GM18505 (cell line): ENCODE measurements around the gene TCF4.
A peak's percentile ranks its signal among the peaks of the same experiment; 100 is the strongest.

Experiments
- ATAC-seq: cut with Tn5 transposase; IDR thresholded peaks from one replicate; pipeline ENCODE4 v1.9.1; 2021; ENCODE audit not compliant: unreplicated experiment
- POLR2A ChIP-seq: IDR thresholded peaks from 4 replicates; pipeline ENCODE4 v1.6.1; 2011; ENCODE audit warnings: borderline replicate concordance; ENCODE audit not compliant: insufficient read depth, insufficient read length; ENCODE audit errors: extremely low read depth

TCF4 gene

GRCh38 chr18:55227771-55228170, 360.2 kb downstream of the TCF4 start:
- TF ChIP-seq POLR2A = no peak
- ATAC-seq = no peak

GRCh38 chr18:55226044-55226443, 361.9 kb downstream of the TCF4 start:
- TF ChIP-seq POLR2A = no peak
- ATAC-seq = no peak

- no peak for ATAC-seq
- no peak for TF ChIP-seq POLR2A
Measured at GRCh38 chr18:55224086-55224625, 363.8 kb downstream of the TCF4 start.

- no peak for ATAC-seq
- TF ChIP-seq POLR2A = no peak
Measured at GRCh38 chr18:55221622-55222021, 366.4 kb downstream of the TCF4 start.

GRCh38 chr18:55220523-55220922, 367.5 kb downstream of the TCF4 start:
- peak; percentile 70 for ATAC-seq
- no peak for TF ChIP-seq POLR2A

GRCh38 chr18:55219823-55220222, 368.2 kb downstream of the TCF4 start:
- ATAC-seq = no peak

GRCh38 chr18:55219059-55219458, 368.9 kb downstream of the TCF4 start:
- no peak for ATAC-seq
- TF ChIP-seq POLR2A = no peak

More at GRCh38 chr18:55219823-55220222, 368.2 kb downstream of the TCF4 start:
- TF ChIP-seq POLR2A = no peak

GRCh38 chr18:55214969-55215368, 373.0 kb downstream of the TCF4 start:
- no peak for TF ChIP-seq POLR2A
- no peak for ATAC-seq

- TF ChIP-seq POLR2A = no peak
- ATAC-seq = no peak
Measured at GRCh38 chr18:55214534-55214933, 373.5 kb downstream of the TCF4 start.

- ATAC-seq = no peak
- TF ChIP-seq POLR2A = no peak
Measured at GRCh38 chr18:55213586-55213985, 374.4 kb downstream of the TCF4 start.

- no peak for TF ChIP-seq POLR2A
- ATAC-seq = no peak
Measured at GRCh38 chr18:55206927-55207326, 381.1 kb downstream of the TCF4 start.

GRCh38 chr18:55202232-55202917, 385.6 kb downstream of the TCF4 start:
- no peak for ATAC-seq
- TF ChIP-seq POLR2A = no peak

GRCh38 chr18:55199291-55199963, 388.6 kb downstream of the TCF4 start:
- no peak for TF ChIP-seq POLR2A
- no peak for ATAC-seq

GRCh38 chr18:55195863-55196262, 392.1 kb downstream of the TCF4 start:
- ATAC-seq = no peak
- TF ChIP-seq POLR2A = no peak
